ENCODE results near the gene DGKH.

Gene DGKH

GRCh38 chr13:42228527-42228926, 180.1 kb downstream of the DGKH start:
- DNase-seq (ENCODE audit: insufficient read length, low spot score) = no peak
- FAIRE-seq = no peak
- TF ChIP-seq POLR2A (IDR thresholded peaks at IDR 0.05; ENCODE audit: low read depth, low read length) = no peak
- no peak for TF ChIP-seq POLR2AphosphoS5 (IDR thresholded peaks at IDR 0.05; ENCODE audit: low read depth, low read length)
- no peak for TF ChIP-seq SPI1 (IDR thresholded peaks at IDR 0.05; ENCODE audit: low read depth, low read length)
- TF ChIP-seq TAF1 (IDR thresholded peaks at IDR 0.05; ENCODE audit: low read depth, low read length) = no peak
- no peak for TF ChIP-seq PAX5 (IDR thresholded peaks at IDR 0.05; ENCODE audit: insufficient read depth, low read length, severe bottlenecking)
- TF ChIP-seq POU2F2 (IDR thresholded peaks at IDR 0.05; ENCODE audit: low read depth, low read length) = no peak

GRCh38 chr13:42229287-42229686, 180.8 kb downstream of the DGKH start:
- TF ChIP-seq TAF1 (IDR thresholded peaks at IDR 0.05; ENCODE audit: low read depth, low read length) = no peak
- TF ChIP-seq POLR2AphosphoS5 (IDR thresholded peaks at IDR 0.05; ENCODE audit: low read depth, low read length) = no peak
- no peak for TF ChIP-seq PAX5 (IDR thresholded peaks at IDR 0.05; ENCODE audit: insufficient read depth, low read length, severe bottlenecking)
- TF ChIP-seq POLR2A (IDR thresholded peaks at IDR 0.05; ENCODE audit: low read depth, low read length) = no peak
- TF ChIP-seq POU2F2 (IDR thresholded peaks at IDR 0.05; ENCODE audit: low read depth, low read length) = no peak
- TF ChIP-seq SPI1 (IDR thresholded peaks at IDR 0.05; ENCODE audit: low read depth, low read length) = no peak
- DNase-seq (ENCODE audit: insufficient read length, low spot score) (no peak), FAIRE-seq (no peak)

GRCh38 chr13:42232671-42233070, 184.2 kb downstream of the DGKH start:
- DNase-seq (ENCODE audit: insufficient read length, low spot score) = no peak
- FAIRE-seq = no peak
- TF ChIP-seq POLR2A (IDR thresholded peaks at IDR 0.05; ENCODE audit: low read depth, low read length) (no peak), POU2F2 (IDR thresholded peaks at IDR 0.05; ENCODE audit: low read depth, low read length) (no peak), TAF1 (IDR thresholded peaks at IDR 0.05; ENCODE audit: low read depth, low read length) (no peak), POLR2AphosphoS5 (IDR thresholded peaks at IDR 0.05; ENCODE audit: low read depth, low read length) (no peak), SPI1 (IDR thresholded peaks at IDR 0.05; ENCODE audit: low read depth, low read length) (no peak), PAX5 (IDR thresholded peaks at IDR 0.05; ENCODE audit: insufficient read depth, low read length, severe bottlenecking) (no peak)

GRCh38 chr13:42233726-42234125, 185.3 kb downstream of the DGKH start:
- TF ChIP-seq TAF1 (IDR thresholded peaks at IDR 0.05; ENCODE audit: low read depth, low read length) (no peak), POLR2AphosphoS5 (IDR thresholded peaks at IDR 0.05; ENCODE audit: low read depth, low read length) (no peak), SPI1 (IDR thresholded peaks at IDR 0.05; ENCODE audit: low read depth, low read length) (no peak), PAX5 (IDR thresholded peaks at IDR 0.05; ENCODE audit: insufficient read depth, low read length, severe bottlenecking) (no peak), POU2F2 (IDR thresholded peaks at IDR 0.05; ENCODE audit: low read depth, low read length) (no peak), POLR2A (IDR thresholded peaks at IDR 0.05; ENCODE audit: low read depth, low read length) (no peak)
- no peak for FAIRE-seq
- DNase-seq (ENCODE audit: insufficient read length, low spot score) = no peak

GRCh38 chr13:42239161-42239560, 190.7 kb downstream of the DGKH start:
- TF ChIP-seq POLR2AphosphoS5 (IDR thresholded peaks at IDR 0.05; ENCODE audit: low read depth, low read length) = no peak
- no peak for TF ChIP-seq PAX5 (IDR thresholded peaks at IDR 0.05; ENCODE audit: insufficient read depth, low read length, severe bottlenecking)
- no peak for TF ChIP-seq POLR2A (IDR thresholded peaks at IDR 0.05; ENCODE audit: low read depth, low read length)
- TF ChIP-seq POU2F2 (IDR thresholded peaks at IDR 0.05; ENCODE audit: low read depth, low read length) = no peak
- TF ChIP-seq TAF1 (IDR thresholded peaks at IDR 0.05; ENCODE audit: low read depth, low read length) = no peak
- TF ChIP-seq SPI1 (IDR thresholded peaks at IDR 0.05; ENCODE audit: low read depth, low read length) = no peak
- no peak for DNase-seq (ENCODE audit: insufficient read length, low spot score)
- no peak for FAIRE-seq

- DNase-seq (ENCODE audit: insufficient read length, low spot score) (no peak), FAIRE-seq (no peak)
- TF ChIP-seq SPI1 (IDR thresholded peaks at IDR 0.05; ENCODE audit: low read depth, low read length) = no peak
- no peak for TF ChIP-seq POLR2AphosphoS5 (IDR thresholded peaks at IDR 0.05; ENCODE audit: low read depth, low read length)
- no peak for TF ChIP-seq POU2F2 (IDR thresholded peaks at IDR 0.05; ENCODE audit: low read depth, low read length)
- no peak for TF ChIP-seq TAF1 (IDR thresholded peaks at IDR 0.05; ENCODE audit: low read depth, low read length)
- no peak for TF ChIP-seq POLR2A (IDR thresholded peaks at IDR 0.05; ENCODE audit: low read depth, low read length)
- TF ChIP-seq PAX5 (IDR thresholded peaks at IDR 0.05; ENCODE audit: insufficient read depth, low read length, severe bottlenecking) = no peak
These were observed 191.2 kb downstream of the DGKH start for GRCh38 chr13:42239644-42240043.

GRCh38 chr13:42246541-42246940, 198.1 kb downstream of the DGKH start:
- TF ChIP-seq PAX5 (IDR thresholded peaks at IDR 0.05; ENCODE audit: insufficient read depth, low read length, severe bottlenecking) = no peak
- TF ChIP-seq POLR2AphosphoS5 (IDR thresholded peaks at IDR 0.05; ENCODE audit: low read depth, low read length) = no peak
- no peak for TF ChIP-seq TAF1 (IDR thresholded peaks at IDR 0.05; ENCODE audit: low read depth, low read length)
- no peak for TF ChIP-seq POU2F2 (IDR thresholded peaks at IDR 0.05; ENCODE audit: low read depth, low read length)
- no peak for TF ChIP-seq POLR2A (IDR thresholded peaks at IDR 0.05; ENCODE audit: low read depth, low read length)
- no peak for TF ChIP-seq SPI1 (IDR thresholded peaks at IDR 0.05; ENCODE audit: low read depth, low read length)
- FAIRE-seq (no peak), DNase-seq (ENCODE audit: insufficient read length, low spot score) (no peak)

GRCh38 chr13:42247883-42248282, 199.4 kb downstream of the DGKH start:
- TF ChIP-seq SPI1 (IDR thresholded peaks at IDR 0.05; ENCODE audit: low read depth, low read length) = no peak
- no peak for TF ChIP-seq POLR2AphosphoS5 (IDR thresholded peaks at IDR 0.05; ENCODE audit: low read depth, low read length)
- DNase-seq (ENCODE audit: insufficient read length, low spot score) (no peak), FAIRE-seq (no peak)

- TF ChIP-seq SPI1 (IDR thresholded peaks at IDR 0.05; ENCODE audit: low read depth, low read length) (no peak), TAF1 (IDR thresholded peaks at IDR 0.05; ENCODE audit: low read depth, low read length) (no peak), POLR2A (IDR thresholded peaks at IDR 0.05; ENCODE audit: low read depth, low read length) (no peak), POU2F2 (IDR thresholded peaks at IDR 0.05; ENCODE audit: low read depth, low read length) (no peak), PAX5 (IDR thresholded peaks at IDR 0.05; ENCODE audit: insufficient read depth, low read length, severe bottlenecking) (no peak), POLR2AphosphoS5 (IDR thresholded peaks at IDR 0.05; ENCODE audit: low read depth, low read length) (no peak)
- FAIRE-seq = peak; percentile 68
- no peak for DNase-seq (ENCODE audit: insufficient read length, low spot score)
These were observed 207.4 kb downstream of the DGKH start for GRCh38 chr13:42255886-42256285.

- FAIRE-seq (no peak), DNase-seq (ENCODE audit: insufficient read length, low spot score) (no peak)
- TF ChIP-seq POLR2AphosphoS5 (IDR thresholded peaks at IDR 0.05; ENCODE audit: low read depth, low read length) (no peak), TAF1 (IDR thresholded peaks at IDR 0.05; ENCODE audit: low read depth, low read length) (no peak), POU2F2 (IDR thresholded peaks at IDR 0.05; ENCODE audit: low read depth, low read length) (no peak), PAX5 (IDR thresholded peaks at IDR 0.05; ENCODE audit: insufficient read depth, low read length, severe bottlenecking) (no peak), POLR2A (IDR thresholded peaks at IDR 0.05; ENCODE audit: low read depth, low read length) (no peak), SPI1 (IDR thresholded peaks at IDR 0.05; ENCODE audit: low read depth, low read length) (no peak)
These were observed 210.3 kb downstream of the DGKH start for GRCh38 chr13:42258747-42259146.
